ENCODE results near the gene EZH1.
A peak's percentile ranks its signal among the peaks of the same experiment; 100 is the strongest.
"Not testable (repeated sequence)": the region's sequence is repeated elsewhere in the genome, so short reads cannot be mapped to it uniquely, and the experiment has no call there.

The EZH1 gene

DNA sequence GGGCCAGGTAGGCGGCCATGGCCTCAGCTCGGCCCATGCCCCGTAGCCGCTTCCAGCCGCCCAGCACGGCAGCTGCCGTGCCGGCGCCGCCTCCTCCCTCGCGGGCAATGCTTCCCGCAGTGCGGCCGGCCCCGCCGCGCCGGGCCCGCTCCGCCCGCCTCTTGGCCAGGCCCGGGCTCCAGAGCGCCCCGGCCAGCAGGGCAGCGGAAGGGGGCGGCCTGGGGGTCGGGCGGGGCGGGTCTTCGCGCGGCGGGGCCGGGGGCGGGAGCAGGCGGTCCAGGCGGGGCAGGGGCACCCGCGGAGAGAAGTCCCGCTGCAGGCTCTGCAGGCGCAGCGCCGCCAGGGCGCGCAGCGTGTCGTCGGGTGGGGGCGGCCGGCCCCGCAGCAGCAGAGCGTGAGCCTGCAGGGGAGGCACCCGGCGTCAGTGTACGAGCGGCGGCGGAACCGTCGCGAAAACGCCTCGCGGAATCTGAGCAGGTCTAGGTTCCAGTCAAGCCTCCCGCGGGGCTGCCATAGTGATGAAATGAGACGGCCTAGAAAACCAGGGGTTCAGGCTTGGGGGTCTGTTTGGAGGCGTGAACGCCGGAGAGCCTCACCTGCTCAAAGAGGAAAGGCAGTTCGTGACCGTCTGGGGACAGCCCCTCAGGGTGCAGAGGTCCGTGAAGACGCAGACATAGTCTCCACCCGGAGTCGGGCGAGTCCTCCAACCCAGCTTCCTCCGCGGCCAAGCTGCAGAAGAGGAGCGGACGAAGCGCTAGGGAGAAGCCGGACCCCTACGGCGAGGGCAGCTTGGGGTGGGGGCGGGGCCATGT is 74.7 kb downstream of the EZH1 start:
- no peak for DNase-seq (ENCODE audit: low read depth in 3 of 3)

GRCh38 chr17:42669705-42669976 is 75.2 kb downstream of the EZH1 start:
- no peak for DNase-seq (ENCODE audit: low read depth in 3 of 3)

GRCh38 chr17:42667088-42667951 is 77.5 kb downstream of the EZH1 start:
- no peak for DNase-seq (ENCODE audit: low read depth in 3 of 3)

DNA sequence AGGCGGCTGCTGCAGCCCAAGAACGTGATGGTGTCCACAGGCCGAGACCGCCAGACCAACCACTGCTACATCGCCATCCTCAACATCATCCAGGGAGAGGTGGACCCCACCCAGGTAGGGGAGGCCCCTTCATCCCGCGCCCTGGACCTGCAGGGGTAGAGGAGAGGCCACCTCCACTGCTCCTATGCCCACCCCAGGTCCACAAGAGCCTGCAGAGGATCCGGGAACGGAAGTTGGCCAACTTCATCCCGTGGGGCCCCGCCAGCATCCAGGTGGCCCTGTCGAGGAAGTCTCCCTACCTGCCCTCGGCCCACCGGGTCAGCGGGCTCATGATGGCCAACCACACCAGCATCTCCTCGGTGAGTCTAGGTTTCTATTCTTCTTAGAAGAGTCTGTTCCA is 78.7 kb downstream of the EZH1 start:
- DNase-seq (ENCODE audit: low read depth in 3 of 3): not testable (repeated sequence)

GRCh38 chr17:42665581-42666001 is 79.2 kb downstream of the EZH1 start:
- no peak for DNase-seq (ENCODE audit: low read depth in 3 of 3)

- no peak for DNase-seq (ENCODE audit: low read depth in 3 of 3)
These were observed 84.0 kb downstream of the EZH1 start for GRCh38 chr17:42660692-42661345.

DNA sequence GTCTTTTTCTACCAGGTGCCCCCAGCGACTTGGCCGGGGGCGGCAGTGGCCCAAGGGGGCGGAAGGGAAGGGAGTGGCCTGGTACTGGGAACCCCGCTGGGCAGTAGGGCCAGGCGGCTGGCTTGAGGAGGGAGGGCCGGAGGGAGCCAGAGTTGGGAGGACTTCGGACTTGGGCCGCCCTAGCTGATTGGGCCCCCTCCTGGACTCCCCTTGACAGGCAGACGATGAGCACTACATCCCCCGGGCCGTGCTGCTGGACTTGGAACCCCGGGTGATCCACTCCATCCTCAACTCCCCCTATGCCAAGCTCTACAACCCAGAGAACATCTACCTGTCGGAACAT is 84.9 kb downstream of the EZH1 start:
- DNase-seq (ENCODE audit: low read depth in 3 of 3): not testable (repeated sequence)

DNA sequence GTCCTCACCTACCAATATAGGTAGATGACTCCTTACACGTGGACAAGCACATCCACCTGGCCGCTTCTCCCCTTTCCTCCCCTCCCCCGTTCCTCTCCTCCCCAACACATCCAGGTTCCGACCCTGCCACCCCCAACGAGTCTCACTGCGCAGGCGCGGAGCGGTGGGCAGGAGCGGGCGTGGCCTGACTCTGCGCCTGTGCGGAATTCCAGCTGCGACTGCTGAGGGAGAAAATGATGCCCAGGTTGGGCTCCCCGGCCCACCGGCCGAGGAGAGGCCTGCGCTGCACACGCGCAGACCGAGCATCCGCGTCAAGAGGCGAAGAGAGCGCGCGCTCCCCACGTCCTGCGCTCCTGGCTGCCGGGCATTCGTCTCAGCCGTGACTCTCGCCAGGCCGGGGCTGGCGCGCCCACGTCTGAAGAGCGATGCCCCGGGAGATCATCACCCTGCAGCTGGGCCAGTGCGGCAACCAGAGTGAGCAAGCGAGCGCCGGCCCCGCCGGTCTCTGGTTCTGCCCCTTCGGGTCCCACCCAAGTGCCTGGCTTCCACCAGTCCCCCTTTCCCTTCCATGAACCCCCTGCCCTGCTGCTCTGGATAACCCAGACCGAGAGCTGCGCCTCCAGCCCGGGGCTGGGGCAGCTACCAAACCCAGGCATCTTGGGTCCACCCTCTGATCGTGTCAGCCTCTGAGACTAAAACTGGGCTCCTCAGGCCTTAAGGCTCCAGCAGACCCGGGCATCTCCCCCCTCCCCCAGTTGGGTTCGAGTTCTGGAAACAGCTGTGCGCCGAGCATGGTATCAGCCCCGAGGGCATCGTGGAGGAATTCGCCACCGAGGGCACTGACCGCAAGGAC is 85.5 kb downstream of the EZH1 start, which contains the start of gene TUBG2:
TSS of gene TUBG2 (plus strand) at position 206 of the 853 bp plus-strand sequence. CDS start at position 426, 220 bp downstream.
- peak; percentile 66 to 72 (median 72) for DNase-seq (ENCODE audit: low read depth in 3 of 3)

- DNase-seq (ENCODE audit: low read depth in 3 of 3): no peak
These were observed 86.8 kb downstream of the EZH1 start for GRCh38 chr17:42657824-42658588.

GRCh38 chr17:42655528-42655927 is 89.3 kb downstream of the EZH1 start:
- DNase-seq (ENCODE audit: low read depth in 3 of 3): no peak

DNA sequence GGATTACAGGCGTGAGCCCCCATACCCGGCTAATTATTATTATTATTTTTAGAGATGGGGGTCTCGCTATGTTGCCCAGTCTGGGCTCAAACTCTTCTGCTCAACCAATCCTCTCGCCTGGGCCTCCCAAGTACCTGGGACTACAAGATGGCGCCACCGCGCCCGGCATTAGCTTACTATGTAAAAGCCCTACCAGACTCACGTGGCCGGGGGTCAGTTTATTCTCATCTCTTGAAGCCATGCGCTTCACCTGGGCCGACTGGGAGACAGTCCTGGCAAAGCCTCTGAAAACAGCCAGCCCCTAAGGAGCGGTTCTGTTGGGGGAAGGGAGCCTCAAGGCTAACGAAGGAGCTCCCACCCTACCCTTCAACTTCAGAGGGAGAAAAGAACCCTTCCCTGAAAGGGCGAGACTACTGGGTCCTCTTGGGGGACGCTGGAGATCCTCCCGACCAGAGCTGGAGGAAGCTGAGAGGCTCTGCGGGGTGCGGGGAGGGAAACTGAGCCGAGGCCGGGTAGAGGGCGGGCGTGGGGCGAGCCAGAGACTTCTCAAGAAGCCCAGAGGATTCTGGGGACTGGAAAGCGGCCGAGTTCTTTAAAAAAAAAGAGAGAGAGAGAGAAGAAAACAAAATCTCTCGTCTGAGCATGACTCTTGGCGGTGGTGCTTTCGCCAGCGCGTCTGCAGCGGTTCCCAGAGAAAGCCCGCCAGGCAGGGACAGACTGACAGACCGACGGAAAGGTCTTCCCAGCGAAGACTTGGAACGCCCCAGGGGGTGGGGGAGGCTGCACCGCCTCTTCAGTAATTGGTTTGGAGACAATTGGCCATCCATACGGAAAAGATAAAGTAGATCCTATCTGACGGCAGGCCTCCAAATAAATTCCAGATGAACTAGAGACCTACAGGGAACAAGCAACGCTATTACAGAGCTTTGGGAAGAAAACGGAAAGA is 91.4 kb downstream of the EZH1 start:
- DNase-seq (ENCODE audit: low read depth in 3 of 3): no peak

DNA sequence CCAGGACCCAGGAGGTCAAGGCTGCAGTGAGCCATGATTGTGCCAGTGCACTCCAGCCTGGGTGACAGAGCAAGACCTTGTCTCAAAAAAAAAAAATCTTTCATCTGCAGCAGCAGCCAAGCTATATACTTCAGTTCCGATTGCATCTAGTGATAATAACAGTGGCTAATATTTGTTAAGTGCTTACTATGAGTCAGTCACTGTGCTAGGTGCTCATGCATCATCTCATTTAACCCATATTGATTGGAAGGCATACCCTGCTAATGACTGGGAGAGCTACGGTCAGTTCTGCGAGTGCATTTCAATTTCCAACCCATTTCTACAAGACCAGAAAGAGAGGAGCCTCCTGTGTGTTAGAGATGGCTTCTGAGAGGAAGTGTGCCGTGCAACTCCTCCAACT is 93.4 kb downstream of the EZH1 start:
- no peak for DNase-seq (ENCODE audit: low read depth in 3 of 3)

Measured in stimulated activated CD4-positive, alpha-beta T cell treated with anti-CD3 and anti-CD28 coated beads, TNF-alpha, amount 100 ng/mL, for 4 hours (primary cell).